Measurements from ENCODE around the gene SART1.
"Not testable (repeated sequence)": the region's sequence is repeated elsewhere in the genome, so short reads cannot be mapped to it uniquely, and the experiment has no call there.

SART1 gene

DNA sequence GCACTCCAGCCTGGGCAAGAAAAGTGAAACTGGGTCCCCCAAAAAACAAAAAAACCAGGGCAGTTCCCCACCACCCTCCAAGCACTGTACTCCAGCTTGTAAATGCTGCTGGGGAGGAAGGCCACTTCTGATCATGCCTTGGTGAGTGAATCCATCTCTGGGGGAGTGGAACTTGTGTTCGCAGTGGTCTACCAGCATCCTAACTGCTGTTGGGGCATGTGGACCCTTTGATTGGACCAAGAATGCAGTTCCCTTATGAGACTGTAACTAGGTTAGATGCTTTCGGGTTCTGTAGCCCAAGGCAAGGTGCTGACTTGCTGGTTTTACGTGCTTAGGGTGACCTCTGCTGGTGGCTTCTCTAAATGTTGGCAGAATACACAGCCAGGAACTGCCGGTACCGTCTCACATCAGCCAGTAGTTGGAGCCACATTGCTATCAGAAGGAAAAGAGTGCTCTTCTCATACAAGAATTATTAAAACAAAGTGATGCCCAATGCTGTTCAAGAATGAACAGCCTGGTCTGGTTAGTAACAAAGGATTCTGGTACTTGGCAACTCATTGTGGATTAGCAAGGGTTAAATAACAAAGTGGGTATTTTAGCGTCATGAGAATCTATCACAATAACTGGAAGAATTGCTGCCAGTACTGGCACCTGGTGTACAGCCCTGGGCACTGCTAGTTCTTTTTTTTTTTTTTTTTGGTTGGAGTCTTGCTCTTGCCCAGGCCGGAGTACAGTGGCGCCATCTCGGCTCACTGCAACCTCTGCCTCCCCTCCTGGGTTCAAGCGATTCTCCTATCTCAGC, 27.5 kb downstream of the SART1 start:
- peak in 49 of 51 donors; percentile 16 to 93 (median 68) for DNase-seq

DNA sequence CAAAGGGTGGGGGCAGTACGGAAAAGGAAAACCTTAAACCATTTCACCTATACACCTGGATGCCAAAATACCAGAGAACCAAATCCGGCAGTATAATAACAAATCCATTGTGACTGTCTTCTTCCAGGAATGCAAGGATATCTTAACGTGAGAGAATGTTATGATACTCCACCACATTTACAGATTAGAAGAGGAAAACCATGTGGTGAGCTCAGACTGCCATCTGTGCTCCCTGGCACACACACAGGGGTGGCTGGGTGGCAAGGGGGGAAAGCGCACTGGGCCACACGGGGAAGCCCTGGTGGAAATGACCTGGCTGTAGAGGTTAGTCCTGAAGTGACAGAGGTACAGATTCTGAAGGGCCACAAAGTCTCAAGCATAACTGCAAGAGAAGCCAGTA, 30.5 kb downstream of the SART1 start:
- no peak for DNase-seq

DNA sequence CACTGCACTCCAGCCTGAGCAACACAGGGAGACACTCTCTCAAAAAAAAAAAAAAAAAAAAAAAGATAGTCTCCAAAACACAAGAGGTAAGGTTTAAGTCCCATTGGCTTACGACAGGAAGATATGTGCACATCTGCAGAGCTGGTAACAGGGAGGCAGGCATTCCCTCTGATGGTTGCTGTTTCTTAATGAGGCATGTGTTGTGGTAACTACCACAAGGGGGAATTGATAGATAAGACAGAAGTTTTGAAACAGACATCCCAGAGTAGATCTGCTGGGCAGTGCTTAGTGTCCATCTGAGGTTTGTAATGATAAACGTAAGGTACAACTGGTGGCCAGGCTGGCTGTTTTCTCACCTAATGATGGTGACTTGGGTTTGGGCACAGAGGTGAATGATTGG, 35.8 kb downstream of the SART1 start:
- no peak for DNase-seq

DNA sequence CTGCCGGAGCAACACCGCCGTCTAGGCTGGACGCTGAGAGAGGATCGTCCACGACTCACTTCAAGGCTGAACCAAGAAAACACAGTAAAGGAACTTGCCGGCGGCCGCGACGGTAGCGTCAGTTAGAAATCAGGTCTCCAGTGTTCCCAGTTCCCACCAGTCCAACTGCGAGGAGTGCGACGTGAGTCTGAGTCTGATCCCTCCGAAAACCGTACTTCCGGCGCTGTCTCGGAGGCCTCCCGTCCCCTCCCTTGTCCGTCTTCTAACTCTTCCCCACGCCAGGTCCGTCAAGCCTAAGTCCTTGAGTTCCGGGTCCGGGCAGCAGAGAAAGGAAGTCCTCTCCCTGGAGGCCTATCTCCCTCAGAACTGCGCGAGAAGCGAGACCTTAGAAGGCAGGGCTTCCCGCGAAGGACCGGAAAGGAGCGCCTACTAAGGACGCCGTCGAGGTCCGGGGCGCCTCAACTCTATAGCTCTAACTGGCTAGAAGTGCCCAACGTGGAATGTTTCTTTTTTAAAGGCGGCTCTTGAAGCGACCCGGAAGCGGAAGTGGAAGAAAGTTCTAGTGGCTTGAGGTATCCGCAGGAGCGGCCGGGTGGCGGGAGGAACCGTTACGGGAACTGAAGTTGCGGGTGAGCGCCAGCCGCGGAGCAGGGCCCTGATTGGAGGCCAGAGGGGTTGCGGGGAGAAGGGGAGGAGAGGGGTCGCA, 40.6 kb downstream of the SART1 start, which contains the start of the genes BANF1 and EIF1AD:
Gene BANF1, plus strand, starts transcription at position 562 of the 706 bp plus-strand sequence. CDS start 748 bp downstream, outside the sequence.
Gene EIF1AD, minus strand, starts transcription at position 216 of the 706 bp plus-strand sequence. CDS start 1,768 bp downstream, outside the sequence.
- DNase-seq: peak; percentile 72 to 100 (median 96)

DNA sequence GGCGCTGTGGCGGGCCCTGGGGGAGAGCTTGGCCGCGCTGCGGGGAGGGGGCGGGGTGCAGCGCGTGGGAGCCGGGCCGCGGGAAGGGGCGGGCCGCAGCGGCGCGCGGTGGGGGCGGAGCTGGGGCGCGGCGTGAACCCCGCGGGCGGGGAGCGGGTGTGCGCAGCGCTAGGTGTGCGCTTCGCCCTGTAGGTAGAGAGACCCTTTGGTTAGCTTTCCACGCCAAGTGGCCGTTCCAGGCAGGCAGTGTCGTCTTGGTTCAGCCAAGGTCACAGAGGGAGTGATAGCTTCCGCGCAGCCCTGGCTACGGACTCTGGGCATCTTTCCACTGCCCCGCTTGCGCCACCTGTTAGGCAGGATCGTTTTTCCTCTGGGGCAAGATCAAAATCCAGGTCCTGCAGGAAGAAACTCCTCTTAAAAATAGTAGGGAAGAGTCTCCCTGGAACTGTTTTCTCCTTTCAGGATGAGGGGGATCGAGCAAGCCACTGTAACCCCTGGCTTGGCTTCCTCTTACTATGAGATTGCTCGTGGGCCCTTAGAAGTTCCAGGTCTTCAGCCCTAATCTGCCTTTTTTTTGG, 41.2 kb downstream of the SART1 start:
- peak in 16 of 51 donors; percentile 23 to 91 (median 60) for DNase-seq

DNA sequence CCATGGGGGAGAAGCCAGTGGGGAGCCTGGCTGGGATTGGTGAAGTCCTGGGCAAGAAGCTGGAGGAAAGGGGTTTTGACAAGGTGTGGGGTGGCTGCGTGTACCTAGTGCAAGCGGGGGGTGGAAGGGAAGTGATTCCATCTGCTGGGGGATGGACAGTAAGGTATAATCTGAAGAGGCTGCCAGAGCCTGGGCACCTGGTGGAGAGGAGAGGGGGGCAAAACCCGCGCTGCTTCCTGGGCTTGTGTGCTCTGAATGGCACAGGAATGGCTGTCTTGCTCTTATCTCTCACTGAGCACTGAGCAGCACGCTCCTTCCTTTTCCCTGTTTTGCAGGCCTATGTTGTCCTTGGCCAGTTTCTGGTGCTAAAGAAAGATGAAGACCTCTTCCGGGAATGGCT, 41.8 kb downstream of the SART1 start:
- no peak for DNase-seq

DNA sequence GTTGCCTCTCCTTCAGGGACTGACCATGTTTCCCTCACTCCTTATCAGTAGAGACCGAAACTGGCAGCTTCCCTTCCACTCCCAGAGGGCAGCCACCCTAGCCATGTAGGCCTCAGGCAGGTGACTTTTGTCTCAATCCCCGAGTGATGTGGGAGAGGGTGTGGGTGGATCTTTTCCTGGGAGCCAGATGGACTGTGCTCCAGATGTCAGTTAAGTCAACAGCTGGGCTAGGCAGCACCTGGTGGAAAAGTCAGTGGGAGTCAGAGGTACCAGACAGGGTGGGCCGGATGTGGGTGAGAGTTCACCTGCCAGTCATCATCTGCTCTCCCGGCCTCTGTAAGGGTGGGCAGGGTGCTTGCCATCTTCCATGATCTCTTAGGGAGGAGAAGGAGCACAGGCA, 42.7 kb downstream of the SART1 start:
- no peak for DNase-seq

DNA sequence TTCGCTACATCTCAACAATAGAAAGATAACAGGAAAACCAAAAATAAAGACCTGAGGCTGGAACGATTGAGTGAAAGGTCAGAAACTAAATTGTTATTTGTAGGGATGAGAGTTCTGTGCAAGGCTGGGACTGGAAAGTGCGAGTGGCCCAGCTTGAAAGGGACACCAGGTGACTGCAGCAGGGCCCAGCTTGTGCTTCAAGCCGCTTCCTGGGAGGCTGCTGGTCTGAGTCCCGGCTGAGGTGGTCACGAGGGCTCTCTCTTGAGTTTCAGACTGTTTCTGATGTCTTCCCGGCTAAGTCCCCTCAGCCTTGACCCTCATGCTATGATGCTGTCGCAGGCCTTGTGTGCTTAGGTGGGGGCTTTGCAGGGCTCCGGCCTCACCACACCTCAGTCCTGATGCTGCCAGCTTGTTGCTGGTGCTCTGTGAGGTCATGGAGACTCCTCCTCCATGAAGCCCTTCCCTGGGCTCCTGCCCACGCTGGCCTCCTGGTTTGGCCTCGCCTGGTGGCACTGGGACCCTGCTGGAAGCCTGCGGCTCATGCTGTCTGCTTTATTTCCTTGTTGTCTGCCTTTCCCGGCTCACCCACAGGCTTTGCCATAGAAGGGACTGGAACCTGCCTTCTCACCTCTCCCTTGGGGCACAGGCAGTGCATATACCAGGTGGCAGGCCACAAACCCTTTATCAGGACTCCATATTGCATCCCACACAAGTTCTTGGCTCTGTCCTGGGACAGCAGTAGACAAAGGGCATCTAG, 44.8 kb downstream of the SART1 start:
- no peak for DNase-seq

DNA sequence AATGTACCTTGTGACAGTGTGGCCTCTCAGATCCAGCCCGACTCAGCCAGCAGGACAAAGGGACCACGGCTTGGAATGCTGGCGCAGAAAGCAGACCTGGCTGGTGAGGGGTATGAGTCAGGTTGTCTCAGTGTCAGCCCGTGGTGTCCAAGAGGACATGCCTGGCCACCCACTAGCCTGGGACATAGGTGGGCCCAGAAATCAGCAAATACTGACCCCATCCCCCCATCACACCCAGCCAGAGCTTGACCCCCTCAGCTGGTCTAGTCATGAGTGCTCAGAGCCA, 45.3 kb downstream of the SART1 start:
- no peak for DNase-seq

DNA sequence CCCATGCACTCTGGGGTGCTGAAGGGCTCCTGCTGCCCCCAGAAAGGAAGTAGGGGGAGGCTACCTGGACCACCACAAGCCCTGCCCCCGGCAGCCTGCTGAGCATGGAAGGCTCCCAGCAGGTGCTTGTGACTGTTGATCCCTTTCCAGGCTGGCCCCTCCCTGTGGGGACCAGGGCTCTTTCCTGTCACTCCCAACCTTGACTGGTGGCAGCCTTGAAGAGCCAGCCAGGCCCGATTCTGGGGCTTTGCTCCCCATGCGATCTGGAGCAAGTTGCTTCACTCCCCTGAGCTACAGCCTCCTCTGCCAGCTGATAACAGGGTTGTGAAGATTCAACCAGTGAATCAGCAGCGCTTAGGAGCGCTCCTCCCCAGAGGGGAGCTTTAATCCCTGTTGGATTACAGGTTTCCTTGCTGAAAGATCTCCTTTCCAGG, 45.7 kb downstream of the SART1 start:
- no peak for DNase-seq

DNA sequence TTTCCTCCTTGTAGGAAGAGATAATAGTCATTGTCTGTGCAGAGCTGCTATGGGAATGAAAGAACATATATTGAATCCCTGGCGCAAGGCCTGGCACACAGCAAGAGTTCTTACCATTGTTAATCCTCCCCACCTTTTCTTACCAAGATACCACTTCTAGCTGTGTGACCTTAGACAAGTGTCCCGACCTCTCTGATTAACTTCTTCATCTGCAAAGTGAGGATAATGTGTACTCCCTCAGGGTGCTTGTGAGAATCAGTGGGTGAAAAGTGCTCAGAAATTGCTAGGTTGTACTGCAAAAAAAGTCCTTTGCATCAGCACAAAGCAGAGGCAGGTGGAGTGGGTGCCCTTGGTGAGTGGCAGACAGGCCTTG, 46.5 kb downstream of the SART1 start:
- no peak for DNase-seq

DNA sequence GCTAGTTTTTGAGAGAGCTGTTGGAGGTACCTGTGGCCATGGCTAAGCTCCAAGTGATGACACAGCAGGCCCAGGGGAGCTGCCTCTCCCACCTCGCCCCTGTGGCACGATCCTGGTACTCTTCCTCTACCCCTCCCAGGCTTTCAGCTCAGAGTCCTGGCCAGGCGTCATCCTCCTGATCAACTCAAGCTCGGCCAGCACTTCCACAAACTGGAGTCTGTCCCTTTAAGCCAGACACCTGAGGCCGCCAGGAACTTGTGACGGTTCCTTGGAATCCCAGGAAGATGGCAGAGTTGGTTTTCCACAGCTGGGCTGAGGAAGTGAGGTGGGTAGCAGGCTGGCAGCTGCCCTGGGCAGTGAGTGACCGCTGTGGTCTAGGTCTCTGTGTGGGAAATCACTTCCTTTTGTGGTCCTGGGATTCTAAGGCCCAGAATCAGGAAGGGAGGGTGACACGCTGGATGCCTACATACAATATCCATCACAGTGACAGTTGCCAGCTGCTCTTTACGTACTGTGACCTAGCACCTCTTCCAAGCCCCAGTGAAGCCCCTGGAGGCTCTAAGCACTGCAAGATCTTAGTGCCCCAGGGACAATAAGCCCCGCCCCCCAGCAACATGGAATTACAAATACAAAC, 47.1 kb downstream of the SART1 start:
- no peak for DNase-seq

DNA sequence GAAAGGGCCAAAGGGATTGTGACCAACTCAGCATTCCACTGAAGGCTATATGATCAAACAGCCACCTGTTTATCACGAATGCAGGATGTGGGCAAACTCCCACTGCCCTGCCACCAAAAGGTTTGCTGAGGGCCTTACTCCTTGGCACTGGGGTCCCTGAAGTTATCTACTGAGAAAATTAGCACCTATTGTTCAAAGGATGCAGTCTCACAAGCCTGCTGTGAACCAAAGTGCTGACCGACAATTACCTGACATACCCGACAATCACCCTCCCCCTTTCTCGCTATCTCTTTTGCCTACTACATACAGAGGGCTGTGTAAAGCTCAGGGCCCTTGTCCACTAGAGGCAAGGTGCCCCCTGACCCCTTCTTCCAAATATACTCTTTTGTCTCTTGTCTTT, 48.5 kb downstream of the SART1 start:
- not testable (repeated sequence) for DNase-seq

DNA sequence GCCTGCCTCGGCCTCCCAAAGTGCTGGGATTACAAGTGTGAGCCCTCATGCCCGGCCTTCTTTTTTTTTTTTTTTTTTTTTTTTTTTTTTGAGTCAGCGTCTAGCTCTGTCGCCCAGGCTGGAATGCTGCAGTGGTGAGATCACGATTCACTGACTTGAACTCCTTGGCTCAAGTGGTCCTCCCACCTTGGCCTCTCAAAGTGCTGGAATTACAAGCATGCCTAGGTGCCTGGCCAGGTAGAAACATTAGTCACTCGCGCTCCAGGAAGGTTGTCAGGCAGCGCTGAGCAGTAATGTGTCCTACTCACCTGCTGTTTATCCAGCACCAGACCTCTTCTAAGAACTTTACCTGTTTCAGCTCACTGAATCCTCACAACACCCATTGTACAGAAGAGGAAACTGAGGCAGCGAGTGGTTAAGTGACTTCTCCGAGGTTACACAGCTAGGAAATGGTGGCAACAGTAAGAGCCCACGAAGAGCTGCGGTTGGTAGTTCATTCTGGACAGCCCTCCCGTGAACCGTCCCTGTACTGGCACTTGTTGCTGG, 49.8 kb downstream of the SART1 start:
- DNase-seq: no peak

DNA sequence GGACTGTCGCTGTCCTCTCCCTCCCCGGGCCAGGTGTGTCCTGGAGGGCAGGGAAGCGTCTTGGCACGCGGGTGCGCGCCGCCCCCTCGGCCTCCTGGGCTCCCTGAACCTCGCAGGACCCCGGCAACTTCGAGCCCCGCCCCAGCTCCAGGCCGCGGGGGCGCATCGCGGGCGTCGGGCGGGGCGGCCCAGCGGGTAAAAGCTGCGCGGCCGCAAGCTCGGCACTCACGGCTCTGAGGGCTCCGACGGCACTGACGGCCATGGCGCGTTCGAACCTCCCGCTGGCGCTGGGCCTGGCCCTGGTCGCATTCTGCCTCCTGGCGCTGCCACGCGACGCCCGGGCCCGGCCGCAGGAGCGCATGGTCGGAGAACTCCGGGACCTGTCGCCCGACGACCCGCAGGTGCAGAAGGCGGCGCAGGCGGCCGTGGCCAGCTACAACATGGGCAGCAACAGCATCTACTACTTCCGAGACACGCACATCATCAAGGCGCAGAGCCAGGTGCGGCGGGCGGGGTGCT, 50.3 kb downstream of the SART1 start, which contains the start of gene CST6:
Gene CST6, plus strand, starts transcription at position 224 of the 519 bp plus-strand sequence. Its CDS starts 37 bp downstream, at position 261.
- DNase-seq: no peak

DNA sequence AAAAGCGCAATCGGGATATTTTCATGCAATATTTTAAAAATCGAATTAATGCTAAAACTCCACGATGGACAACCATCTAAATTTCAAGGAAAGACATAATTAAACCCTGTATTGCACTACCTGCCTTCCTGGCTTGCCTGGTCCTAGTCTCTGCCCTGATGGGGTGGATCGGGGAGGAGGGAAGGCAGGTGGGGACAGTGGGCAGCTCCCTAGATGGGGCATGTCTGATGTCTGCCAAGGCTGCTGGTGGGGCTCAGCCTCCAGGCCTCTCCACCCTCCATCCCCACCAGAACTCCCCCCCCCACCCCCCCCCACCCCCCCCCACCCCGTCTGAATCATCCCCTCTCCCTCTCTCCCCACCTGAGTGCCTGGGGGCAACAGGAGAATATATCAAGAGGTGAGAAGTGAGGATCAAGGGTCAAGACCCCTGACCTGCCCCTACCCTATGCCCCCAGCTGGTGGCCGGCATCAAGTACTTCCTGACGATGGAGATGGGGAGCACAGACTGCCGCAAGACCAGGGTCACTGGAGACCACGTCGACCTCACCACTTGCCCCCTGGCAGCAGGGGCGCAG, 50.9 kb downstream of the SART1 start:
- no peak for DNase-seq

DNA sequence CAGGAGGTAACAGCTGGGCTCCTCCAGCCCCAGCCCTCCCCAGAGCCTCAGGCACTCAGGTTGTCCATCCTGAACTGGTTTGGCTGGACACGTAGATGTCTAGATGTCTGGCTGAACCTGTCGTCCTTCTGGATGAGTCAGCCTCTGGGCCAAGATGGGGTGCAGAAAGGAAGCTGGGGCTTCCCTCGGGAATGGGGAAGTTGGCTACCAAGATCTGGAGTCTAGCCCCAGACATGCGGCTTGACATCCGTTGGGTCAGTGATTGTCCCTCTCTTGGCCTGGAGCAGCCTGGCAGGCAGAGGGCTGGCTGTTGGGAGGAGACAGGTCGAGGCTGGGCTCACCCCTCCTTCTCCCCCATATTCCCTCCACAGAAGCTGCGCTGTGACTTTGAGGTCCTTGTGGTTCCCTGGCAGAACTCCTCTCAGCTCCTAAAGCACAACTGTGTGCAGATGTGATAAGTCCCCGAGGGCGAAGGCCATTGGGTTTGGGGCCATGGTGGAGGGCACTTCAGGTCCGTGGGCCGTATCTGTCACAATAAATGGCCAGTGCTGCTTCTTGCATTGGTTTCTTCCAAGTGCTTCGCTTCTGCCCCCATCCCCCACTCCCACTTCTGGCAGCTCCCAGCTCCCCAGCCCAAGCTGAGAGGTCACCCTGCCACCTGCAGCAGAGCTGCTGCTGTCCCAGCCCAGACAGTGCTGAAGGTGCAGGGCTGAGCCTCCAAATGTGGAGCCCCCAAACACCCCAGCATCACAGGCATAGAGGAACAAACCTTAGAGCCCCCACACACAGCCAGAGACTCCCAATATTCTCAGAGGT, 51.6 kb downstream of the SART1 start:
- peak in 1 of 51 donors; percentile 7 for DNase-seq

DNA sequence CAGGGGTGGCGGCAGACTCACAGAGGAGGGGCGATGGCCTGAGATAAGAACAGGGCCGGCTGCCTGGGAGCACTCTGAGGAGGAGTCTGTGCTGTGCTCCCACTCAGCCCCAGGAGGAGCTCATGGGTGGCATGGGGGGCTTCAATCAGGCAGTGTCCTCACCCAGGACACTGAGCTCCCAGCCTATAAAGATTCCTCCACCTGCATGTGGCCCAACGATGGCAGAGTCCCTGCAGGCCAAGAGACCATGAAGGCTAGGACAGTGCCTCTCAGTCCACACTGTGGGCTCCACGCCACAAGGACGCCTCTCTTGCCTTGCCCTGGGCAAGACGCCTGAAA, 52.2 kb downstream of the SART1 start:
- no peak for DNase-seq

DNA sequence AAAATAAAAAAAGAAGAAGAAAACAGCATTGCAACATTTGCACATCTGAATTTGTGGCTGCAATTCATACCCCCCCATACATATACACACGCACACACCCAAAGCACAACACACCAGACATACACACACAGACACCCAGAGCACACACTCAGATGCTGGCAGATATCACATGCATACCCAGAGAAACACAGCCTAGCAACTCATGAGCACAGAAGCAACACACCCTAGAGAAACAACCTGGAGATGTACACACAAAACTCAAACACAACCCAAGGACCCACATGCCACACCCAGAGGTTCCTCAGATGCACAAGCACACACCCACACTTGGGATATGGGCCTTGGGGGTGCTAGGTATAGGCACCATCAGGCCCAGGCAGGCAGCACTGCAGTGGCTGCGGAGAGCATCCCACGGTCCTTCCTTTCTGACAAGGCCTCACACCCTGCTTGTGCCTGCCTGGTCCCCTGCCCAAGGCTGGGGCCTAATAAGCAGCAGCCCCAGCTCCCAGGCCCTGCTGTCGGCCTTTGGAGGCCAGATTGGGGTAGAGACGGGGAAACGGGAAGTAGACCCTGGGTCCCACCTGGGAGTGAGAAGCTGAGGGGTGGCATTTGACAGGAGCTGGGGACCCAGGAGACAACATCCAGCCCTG, 53.4 kb downstream of the SART1 start:
- no peak for DNase-seq
